ENCODE results near the gene CTBS.

Gene CTBS

DNA sequence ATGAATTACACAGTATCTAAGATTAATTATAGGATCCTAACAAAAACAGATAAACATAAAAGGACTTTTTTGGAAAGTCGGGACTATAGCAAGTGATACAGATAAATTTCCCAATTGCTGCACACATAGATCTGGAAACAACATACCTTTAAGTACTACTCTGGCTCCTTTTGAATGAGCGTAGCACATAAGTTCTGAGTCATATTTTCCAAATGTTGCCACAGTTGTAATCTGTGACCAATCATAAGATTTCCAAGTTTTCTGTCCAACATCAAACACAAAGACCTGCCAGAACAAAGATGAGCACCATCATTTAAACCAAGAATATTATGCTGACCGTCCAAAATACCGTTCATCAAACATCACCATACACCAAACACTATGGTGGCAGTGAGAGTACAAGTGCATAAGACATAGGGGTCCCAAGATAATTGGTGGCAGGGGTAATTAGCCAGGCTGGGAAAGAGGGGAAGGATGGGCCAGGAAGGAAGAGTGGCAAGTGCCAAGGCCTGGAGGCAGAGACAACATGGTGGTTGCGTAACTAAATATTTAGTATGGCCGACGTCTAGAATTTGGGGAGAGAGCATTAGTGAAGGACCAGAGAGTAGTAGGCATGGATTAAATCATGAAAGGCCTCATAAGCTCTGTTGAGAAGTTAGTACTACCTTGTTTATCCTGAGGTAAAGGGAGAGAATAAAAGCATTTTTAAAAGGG, 3.6 kb downstream of the CTBS start:
- Histone ChIP-seq H3F3A (ENCODE audit: insufficient read depth, low read length) (no peaks in the 10 kb centered on the region), H2AFZ (ENCODE audit: low read length) (no peak overlapping the region), H3K4me2 (ENCODE audit: low read length) (no peak overlapping the region), H3K36me3 (ENCODE audit: insufficient read depth, low read length) (peaks cover 32% of the 10 kb centered on the region), H3K27me3 (ENCODE audit: insufficient read depth, low read length) (no peaks in the 10 kb centered on the region), H4K20me1 (ENCODE audit: insufficient read depth, low read length) (no peaks in the 10 kb centered on the region), H3K27ac (ENCODE audit: low read depth, low read length, poor library complexity, severe bottlenecking) (no peak overlapping the region), H3K9ac (ENCODE audit: low read length) (no peak overlapping the region), H3K79me2 (ENCODE audit: insufficient read depth, low read length) (no peaks in the 10 kb centered on the region), H3K4me1 (ENCODE audit: insufficient read depth, low read length, severe bottlenecking) (peaks cover 24% of the 10 kb centered on the region), H3K9me2 (ENCODE audit: low read depth, low read length) (no peaks in the 10 kb centered on the region), H3K9me3 (ENCODE audit: low read length) (no peaks in the 10 kb centered on the region), H3K4me3 (ENCODE audit: low read depth, low read length, poor library complexity, severe bottlenecking) (no peak overlapping the region)
- TF ChIP-seq, protein P1, sequence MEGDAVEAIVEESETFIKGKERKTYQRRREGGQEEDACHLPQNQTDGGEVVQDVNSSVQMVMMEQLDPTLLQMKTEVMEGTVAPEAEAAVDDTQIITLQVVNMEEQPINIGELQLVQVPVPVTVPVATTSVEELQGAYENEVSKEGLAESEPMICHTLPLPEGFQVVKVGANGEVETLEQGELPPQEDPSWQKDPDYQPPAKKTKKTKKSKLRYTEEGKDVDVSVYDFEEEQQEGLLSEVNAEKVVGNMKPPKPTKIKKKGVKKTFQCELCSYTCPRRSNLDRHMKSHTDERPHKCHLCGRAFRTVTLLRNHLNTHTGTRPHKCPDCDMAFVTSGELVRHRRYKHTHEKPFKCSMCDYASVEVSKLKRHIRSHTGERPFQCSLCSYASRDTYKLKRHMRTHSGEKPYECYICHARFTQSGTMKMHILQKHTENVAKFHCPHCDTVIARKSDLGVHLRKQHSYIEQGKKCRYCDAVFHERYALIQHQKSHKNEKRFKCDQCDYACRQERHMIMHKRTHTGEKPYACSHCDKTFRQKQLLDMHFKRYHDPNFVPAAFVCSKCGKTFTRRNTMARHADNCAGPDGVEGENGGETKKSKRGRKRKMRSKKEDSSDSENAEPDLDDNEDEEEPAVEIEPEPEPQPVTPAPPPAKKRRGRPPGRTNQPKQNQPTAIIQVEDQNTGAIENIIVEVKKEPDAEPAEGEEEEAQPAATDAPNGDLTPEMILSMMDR (IDR thresholded peaks at IDR 0.05; ENCODE audit: low read length): no peak
- no peak for TF ChIP-seq EZH2 (IDR thresholded peaks at IDR 0.05; ENCODE audit: borderline replicate concordance, low read length)

DNA sequence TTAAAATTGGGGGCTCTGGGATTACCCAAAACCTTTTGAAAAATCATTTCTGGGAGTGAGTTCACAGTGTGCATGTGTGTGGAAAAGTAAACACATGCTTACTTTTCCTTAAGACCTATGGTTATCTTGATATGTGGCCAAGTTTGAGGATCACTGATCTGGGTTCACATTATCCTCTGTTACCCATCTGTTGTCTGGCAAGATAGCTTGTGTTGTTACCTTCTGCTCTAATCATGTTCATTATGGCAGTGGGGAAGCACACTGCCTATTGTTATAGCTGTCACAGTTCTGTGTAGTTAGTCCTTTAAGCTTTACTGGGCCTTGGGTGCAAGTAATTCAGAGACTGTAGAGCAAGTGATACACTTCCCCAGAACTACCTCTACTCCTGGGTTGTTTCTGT, 5.0 kb downstream of the CTBS start:
- no peak overlapping the region for H3K4me2 ChIP-seq (ENCODE audit: low read length)
- no peaks in the 10 kb centered on the region for H3K27me3 ChIP-seq (ENCODE audit: insufficient read depth, low read length)
- no peaks in the 10 kb centered on the region for H3K9me2 ChIP-seq (ENCODE audit: low read depth, low read length)
- no peak for TF ChIP-seq EZH2 (IDR thresholded peaks at IDR 0.05; ENCODE audit: borderline replicate concordance, low read length)
- TF ChIP-seq, protein P1 (IDR thresholded peaks at IDR 0.05; ENCODE audit: low read length): no peak
- peaks cover 32% of the 10 kb centered on the region for H3K36me3 ChIP-seq (ENCODE audit: insufficient read depth, low read length)
- no peak overlapping the region for H3K4me3 ChIP-seq (ENCODE audit: low read depth, low read length, poor library complexity, severe bottlenecking)
- no peak overlapping the region for H3K9ac ChIP-seq (ENCODE audit: low read length)
- no peaks in the 10 kb centered on the region for H3F3A ChIP-seq (ENCODE audit: insufficient read depth, low read length)
- H3K4me1 ChIP-seq (ENCODE audit: insufficient read depth, low read length, severe bottlenecking): peaks cover 15% of the 10 kb centered on the region
- H4K20me1 ChIP-seq (ENCODE audit: insufficient read depth, low read length): no peaks in the 10 kb centered on the region
- no peaks in the 10 kb centered on the region for H3K79me2 ChIP-seq (ENCODE audit: insufficient read depth, low read length)
- no peak overlapping the region for H2AFZ ChIP-seq (ENCODE audit: low read length)
- no peaks in the 10 kb centered on the region for H3K9me3 ChIP-seq (ENCODE audit: low read length)
- H3K27ac ChIP-seq (ENCODE audit: low read depth, low read length, poor library complexity, severe bottlenecking): no peak overlapping the region

DNA sequence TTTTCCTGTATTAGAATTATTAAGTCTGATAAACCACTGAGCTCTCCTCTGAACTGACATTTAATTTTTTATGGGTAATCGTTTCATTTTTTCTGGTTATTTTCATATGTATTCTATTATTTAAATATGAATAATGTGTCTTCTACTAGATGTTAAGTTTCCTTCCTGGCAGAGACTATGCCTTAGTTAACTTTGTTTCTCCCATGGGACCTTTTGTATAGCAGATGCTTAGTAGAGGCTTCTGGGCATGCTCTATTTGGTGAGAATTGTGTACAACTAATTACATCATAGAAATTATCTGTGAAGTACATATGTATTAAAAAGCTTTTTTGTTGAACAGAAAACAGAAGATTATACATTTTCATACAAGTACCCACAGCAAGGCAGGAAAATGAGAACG, 23.4 kb downstream of the CTBS start:
- Histone ChIP-seq H3K27ac (ENCODE audit: low read depth, low read length, poor library complexity, severe bottlenecking) (no peak overlapping the region), H3K36me3 (ENCODE audit: insufficient read depth, low read length) (no peaks in the 10 kb centered on the region; the same call in 1 of the 2 replicates), H3K4me3 (ENCODE audit: low read depth, low read length, poor library complexity, severe bottlenecking) (no peak overlapping the region), H4K20me1 (ENCODE audit: insufficient read depth, low read length) (no peaks in the 10 kb centered on the region), H3K79me2 (ENCODE audit: insufficient read depth, low read length) (no peaks in the 10 kb centered on the region), H3F3A (ENCODE audit: insufficient read depth, low read length) (no peaks in the 10 kb centered on the region), H3K9ac (ENCODE audit: low read length) (no peak overlapping the region), H3K4me1 (ENCODE audit: insufficient read depth, low read length, severe bottlenecking) (no peaks in the 10 kb centered on the region), H2AFZ (ENCODE audit: low read length) (no peak overlapping the region), H3K27me3 (ENCODE audit: insufficient read depth, low read length) (no peaks in the 10 kb centered on the region), H3K9me2 (ENCODE audit: low read depth, low read length) (no peaks in the 10 kb centered on the region), H3K9me3 (ENCODE audit: low read length) (no peaks in the 10 kb centered on the region), H3K4me2 (ENCODE audit: low read length) (no peak overlapping the region)
- TF ChIP-seq EZH2 (IDR thresholded peaks at IDR 0.05; ENCODE audit: borderline replicate concordance, low read length): no peak
- TF ChIP-seq, protein P1 (IDR thresholded peaks at IDR 0.05; ENCODE audit: low read length): no peak

Data from OCI-LY1 (cell line).